NCI-H2196 (cell line): ENCODE measurements around the gene WDHD1.
"Not testable (repeated sequence)": the region's sequence is repeated elsewhere in the genome, so short reads cannot be mapped to it uniquely, and the experiment has no call there.

Source experiments
- DNase-seq: peaks from one replicate; lab custom pipeline; 2025; ENCODE audit not compliant: unreplicated experiment; lab: John Stamatoyannopoulos, UW

The WDHD1 gene

GRCh38 chr14:55051165-55051422 is 24.2 kb upstream of the WDHD1 start:
- DNase-seq, result no peak

DNA sequence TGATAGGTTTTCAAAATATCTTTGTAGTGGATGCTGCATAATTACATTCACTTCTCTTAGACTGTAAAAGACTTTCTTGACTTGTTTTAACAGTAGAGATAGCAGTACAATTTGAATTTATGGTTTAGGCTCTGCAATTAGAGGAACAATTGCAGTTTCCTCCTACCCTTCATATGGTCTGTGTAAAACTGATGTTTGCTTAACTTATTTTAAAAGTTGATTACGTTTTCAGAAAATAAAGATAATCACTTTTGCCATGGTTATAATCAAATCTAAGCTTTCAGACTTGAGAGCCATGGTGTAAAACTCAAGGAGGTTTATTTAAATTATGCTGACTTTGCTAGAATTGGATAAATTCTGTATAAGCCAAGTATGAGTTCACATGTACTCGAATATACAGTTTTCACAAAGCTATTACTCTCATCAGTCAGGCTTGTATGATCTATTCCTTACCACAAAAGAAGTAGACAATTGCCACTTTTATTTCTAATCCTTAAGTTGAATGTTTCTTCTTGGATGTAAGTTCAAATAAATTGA is 22.1 kb upstream of the WDHD1 start:
- no peak for DNase-seq

DNA sequence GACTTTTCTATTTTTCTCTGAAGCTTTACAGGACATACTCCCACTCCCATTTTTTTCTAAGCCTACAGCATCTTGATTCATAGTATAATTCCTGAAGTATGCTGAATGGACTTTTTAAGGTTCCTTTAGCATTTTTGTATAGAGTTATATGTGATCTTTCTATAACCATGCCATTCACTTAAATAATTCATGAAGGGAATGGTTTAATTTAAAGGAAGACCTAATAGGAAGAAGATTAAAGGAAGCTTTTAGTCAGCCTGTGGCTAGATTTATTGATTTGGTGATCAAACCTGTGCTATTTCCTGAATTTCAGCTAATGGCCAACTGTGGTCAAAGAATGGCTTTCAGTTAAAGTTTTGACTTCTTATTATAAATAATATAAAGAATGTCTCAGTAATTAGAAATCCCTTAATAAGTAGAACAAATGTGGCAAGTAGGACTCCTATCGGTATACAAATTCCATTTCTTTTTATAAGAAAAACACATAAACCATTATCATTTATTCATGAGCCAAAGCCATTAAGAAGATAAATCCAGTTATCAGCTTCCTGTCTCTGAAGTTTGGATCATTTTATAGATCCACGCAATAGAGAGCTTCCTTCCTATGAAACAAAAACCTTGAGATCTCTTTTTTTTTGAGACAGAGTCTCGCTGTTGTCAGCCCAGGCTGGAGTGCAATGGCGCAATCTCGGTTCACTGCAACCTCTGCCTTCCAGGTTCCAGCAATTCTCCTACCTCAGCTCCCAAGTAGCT is 20.6 kb upstream of the WDHD1 start:
- no peak for DNase-seq

- DNase-seq, result no peak
Observed at GRCh38 chr14:55045087-55045486, 18.2 kb upstream of the WDHD1 start.

GRCh38 chr14:55043528-55043927 is 16.6 kb upstream of the WDHD1 start:
- DNase-seq, result no peak

DNA sequence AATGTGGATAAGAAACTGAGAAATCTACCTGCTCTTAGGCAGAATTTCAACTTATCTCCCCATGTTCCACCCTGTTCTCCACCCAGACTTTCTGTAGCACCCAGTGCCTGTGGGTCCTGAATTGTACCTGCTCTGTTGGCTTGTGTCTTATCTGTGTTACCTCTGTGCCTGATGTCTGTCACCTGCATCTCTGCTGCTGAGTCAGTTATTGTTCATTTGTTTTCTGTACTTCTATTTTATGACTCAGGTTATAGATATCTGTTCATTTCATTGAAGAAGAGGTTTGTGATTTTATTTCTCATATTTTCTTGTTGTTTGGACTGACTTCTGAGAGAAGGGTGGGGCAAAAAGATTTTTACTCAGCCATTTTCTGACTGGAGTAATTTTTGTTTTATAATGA is 11.8 kb upstream of the WDHD1 start:
- no peak for DNase-seq

DNA sequence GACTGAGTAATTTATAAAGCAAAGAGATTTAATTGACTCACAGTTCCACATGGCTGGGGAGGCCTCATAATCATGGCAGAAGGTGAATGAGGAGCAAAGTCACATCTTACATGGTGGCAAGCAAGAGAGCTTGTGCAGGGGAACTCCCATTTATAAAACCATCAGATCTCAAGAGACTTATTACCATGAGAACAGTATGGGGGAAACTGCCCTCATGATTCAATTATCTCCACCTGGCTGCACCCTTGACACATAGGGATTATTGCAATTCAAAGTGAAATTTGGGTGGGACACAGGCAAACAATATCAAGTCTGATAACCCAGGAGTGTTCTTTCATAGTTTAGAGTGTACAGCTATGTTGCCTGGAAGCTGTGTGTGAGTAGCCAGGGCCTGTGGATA is 11.1 kb upstream of the WDHD1 start:
- not testable (repeated sequence) for DNase-seq

GRCh38 chr14:55031190-55031589 is 4.3 kb upstream of the WDHD1 start:
- no peak for DNase-seq

DNA sequence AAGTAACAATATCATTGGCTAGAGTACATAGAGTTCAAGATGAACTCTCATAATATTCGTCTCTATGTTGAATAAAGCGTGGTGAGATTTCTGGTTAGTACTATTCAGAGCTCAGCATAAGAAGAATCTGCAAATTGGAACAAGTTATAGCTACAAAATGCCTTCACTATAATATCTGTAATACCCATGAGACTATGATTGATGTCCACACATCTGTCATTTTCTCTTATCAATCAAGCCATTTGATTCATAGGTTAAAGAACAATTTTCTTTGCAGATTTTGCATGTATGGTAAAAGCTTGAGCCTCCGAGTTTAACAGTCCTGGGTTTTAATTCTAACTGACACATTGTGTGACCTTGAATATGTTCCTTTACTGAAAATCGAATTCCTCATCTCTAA is 1.6 kb upstream of the WDHD1 start:
- no peak for DNase-seq

DNA sequence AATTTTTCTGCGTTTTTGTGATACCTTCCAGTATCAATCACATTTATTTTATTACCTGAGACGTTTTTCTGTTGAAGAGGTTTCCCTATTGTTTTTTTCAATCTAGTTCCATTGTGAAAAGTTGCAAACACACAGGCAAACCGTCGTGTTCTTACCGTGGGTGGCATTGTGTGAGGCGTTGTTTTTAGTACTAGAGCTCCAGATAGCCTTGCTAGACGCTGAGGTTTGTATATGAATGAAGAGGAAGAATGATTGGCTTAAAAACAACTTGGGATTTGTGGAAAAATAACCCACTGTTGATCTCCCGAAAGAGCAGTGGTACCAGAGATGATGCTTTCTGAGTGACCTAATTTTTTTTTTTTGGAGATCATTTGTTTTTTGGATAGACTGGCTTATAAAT is 1.2 kb upstream of the WDHD1 start:
- DNase-seq, result no peak

- DNase-seq, result no peak
Observed at GRCh38 chr14:55026441-55026792, 482 bp downstream of the WDHD1 start.

GRCh38 chr14:55025948-55026347 is 951 bp downstream of the WDHD1 start:
- no peak for DNase-seq

DNA sequence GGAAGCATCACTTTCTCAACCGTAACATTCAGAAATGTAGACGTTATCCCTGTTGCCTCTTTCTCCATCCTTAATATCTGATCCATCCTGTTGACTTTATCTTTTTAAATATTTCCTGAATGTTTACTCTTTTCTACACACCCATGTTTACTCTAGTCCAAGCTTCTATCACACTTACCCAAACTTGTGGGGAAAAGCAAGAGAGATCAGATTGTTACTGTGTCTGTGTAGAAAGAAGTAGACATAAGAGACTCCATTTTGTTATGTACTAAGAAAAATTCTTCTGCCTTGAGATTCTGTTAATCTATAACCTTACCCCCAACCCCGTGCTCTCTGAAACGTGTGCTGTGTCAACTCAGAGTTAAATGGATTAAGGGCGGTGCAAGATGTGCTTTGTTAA is 2.5 kb downstream of the WDHD1 start:
- not testable (repeated sequence) for DNase-seq

- DNase-seq, result no peak
Observed at GRCh38 chr14:55019968-55020554, 6.8 kb downstream of the WDHD1 start.

DNA sequence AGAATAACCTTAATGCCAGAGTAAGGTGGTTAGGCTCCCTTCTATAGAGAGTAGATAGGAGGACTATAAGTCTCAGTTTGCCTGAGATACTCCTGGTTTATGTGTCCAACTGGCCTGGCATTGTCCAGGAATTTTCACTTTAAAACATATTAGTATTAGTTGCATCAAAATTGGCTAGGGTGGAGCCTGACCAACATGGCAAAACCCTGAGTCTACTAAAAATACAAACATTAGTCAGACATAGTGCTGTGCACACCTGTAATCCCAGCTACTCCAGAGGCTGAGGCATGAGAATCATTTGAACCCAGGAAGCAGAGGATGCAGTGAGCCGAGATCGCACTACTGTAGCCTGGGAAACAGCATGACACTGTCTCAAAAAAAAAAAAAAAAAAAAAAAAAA is 11.9 kb downstream of the WDHD1 start:
- no peak for DNase-seq

DNA sequence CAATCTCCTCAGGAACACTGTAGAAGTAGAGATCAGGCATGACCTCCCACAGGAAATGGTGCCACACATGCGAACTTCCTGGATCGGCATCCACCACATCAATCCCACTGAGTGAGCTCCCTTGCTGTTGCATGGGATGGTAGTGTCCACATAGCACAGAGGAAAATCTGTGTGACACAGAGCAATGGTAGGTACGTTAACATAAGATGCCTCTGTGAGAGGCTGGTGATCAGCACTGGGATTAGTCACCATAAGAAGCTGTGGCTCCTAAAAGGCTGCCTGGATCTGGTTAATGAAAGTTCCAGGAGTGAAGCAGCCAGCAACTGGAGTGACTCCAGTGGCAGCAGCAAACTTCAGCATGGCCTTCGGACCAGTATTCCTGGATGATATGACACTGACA is 21.8 kb downstream of the WDHD1 start:
- no peak for DNase-seq

DNA sequence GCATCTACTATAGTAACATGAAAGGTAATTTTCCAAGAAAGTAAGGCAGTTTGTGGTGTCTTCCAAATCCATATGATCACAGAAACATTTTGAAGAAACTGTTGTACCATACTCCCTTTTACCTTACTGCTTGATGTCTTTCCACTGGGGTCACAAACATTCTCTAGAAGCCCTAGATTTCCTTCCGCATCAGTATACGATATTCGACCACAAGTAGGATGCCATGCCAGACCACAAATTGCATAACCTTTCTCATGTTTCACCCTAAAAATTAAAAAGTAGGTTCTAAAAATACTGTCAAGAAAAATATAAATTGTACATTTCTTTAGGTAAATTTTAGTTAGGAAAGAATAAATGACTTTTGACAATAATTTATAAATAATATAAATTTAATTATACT is 26.5 kb downstream of the WDHD1 start:
- DNase-seq, result no peak

DNA sequence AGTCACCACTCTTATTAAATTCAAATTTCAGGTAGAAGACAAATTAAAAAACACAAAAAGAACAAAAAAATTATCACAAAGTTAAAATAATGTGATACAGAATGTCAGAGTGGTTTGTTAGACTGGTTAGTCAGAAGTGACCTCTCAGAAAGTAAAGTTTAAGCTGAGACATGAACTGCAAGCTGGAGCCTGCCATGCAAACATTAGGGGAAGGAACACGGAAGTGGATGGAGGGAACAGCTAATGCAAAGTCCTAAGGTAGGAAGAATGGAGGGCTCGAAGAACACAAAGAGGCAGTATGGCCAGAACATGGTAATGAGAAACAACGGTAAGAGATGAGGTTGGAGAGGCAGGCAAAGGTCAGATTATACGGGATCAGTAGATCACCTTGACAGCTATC is 41.7 kb downstream of the WDHD1 start:
- no peak for DNase-seq

- DNase-seq, result no peak
Observed at GRCh38 chr14:54981698-54982097, 45.2 kb downstream of the WDHD1 start.

DNA sequence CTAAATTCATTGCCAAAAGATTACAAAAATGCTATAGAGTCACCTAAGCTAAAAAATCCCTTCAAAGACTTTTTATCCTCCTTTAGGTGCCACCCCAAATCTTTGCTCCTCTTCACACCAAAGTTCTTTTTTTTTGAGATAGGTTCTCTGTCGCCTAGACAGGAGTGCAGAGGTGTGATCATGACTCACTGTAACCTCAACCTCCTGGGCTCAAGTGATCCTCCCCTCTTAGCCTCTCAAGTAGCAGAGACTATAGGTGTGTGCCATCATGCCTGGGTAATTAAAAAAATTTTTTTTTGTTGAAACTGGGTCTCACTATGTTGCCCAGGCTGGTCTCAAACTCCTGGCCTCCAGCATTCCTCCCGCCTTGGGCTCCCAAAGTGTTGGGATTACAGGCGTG is 47.9 kb downstream of the WDHD1 start:
- no peak for DNase-seq

- DNase-seq, result no peak
Observed at GRCh38 chr14:54976316-54976715, 50.6 kb downstream of the WDHD1 start.

GRCh38 chr14:54975856-54976255 is 51.0 kb downstream of the WDHD1 start:
- no peak for DNase-seq

DNA sequence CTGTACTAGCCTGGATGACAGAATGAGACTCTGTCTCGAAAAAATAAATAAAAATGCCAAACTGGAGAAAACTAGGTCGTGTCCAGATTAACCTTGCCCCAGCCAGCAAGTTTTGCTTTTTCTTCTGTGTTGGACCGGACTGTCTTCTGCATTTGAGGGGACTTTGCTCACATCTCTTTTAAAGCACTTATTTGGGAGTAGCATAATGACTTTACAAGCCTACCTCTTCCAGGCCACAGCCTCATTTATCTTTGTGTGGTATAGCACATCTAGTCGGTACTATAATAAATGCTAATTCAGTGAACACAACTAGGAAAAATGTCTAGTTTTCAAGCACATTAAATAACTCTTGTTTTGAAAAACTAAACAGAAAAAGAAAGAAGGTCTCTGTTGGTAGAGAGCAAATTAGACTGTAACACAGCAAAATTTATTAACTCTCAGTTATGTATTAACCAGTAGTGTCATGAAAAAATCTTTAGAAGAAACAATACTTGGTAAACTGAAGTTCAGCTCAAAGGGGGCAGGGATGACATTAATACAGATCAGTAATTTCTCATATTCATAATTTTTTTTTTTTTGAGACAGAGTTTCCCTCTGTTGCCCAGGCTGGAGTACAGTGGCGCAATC is 52.0 kb downstream of the WDHD1 start:
- no peak for DNase-seq
